ENCODE results near the gene CALHM2. TPM values are rescaled to one million over a fixed set of nuclear protein-coding genes. Genes with fewer than 3 reads are reported as not detected.

Gene CALHM2
- total RNA-seq, 1 experiment from 2014 or later, result not detected

DNA sequence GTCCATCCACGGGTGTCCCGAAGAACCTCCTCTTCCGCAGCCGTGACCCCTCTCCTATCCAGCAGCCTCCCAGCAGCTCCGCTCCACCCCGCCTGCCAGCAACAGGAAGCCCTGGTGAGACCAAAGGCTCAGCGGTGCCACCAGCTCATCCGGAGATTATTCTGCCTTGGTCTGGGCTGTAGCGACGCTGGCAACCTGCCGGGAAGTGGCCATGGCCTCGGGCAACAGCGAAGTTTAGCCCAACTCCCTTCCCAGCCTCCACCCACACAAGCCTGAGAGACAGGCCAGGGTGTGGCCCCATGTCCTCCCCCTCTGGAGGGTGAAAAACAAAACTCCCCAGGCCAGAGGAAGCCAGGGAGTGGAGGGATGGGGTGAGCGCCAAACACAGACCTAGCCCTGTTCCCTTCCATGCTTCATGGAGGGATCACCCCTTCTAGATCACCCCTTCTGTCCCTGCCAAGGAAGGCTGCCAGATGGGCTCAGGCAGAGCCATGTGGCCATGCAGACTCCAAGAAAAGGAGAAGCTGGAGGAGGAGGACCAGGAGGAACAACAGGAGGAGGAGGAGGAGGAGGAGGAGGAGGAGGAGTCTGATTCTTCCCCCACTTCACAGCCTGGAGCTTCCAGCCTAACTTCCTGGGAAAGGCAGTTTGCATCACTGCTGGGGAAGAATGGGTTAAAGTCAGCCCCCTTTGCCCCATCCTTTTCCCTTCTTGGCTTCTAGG lies 918 bp downstream of the CALHM2 start:
- 0 out of 2 replicates have a peak, but pooled peaks cover under 1% of the 10 kb centered on the region for H3K36me3 ChIP-seq (ENCODE audit: insufficient read depth, low read length)
- H3K9me3 ChIP-seq (ENCODE audit: low read length), result no peaks in the 10 kb centered on the region
- H3K4me1 ChIP-seq (ENCODE audit: low read length), result no peaks in the 10 kb centered on the region
- no peak overlapping the region for H3K27ac ChIP-seq (ENCODE audit: low read length)
- H3K79me2 ChIP-seq (ENCODE audit: low read length), result no peaks in the 10 kb centered on the region
- H3K4me3 ChIP-seq (ENCODE audit: low read length), result no peak overlapping the region
- H3K9ac ChIP-seq (ENCODE audit: low read length), result no peak overlapping the region
- no peaks in the 10 kb centered on the region for H3K27me3 ChIP-seq (ENCODE audit: low read length)
- H3K9me2 ChIP-seq (replicated peaks; ENCODE audit: insufficient read depth, low read length), result no peaks in the 10 kb centered on the region
- no peaks in the 10 kb centered on the region for H4K20me1 ChIP-seq (ENCODE audit: insufficient read depth, low read depth, low read length)
- H3K4me2 ChIP-seq (ENCODE audit: low read depth, low read length, poor library complexity, severe bottlenecking), result no peak overlapping the region
- no peak overlapping the region for H2AFZ ChIP-seq (ENCODE audit: low read length)
- DNase-seq, result no peak

DNA sequence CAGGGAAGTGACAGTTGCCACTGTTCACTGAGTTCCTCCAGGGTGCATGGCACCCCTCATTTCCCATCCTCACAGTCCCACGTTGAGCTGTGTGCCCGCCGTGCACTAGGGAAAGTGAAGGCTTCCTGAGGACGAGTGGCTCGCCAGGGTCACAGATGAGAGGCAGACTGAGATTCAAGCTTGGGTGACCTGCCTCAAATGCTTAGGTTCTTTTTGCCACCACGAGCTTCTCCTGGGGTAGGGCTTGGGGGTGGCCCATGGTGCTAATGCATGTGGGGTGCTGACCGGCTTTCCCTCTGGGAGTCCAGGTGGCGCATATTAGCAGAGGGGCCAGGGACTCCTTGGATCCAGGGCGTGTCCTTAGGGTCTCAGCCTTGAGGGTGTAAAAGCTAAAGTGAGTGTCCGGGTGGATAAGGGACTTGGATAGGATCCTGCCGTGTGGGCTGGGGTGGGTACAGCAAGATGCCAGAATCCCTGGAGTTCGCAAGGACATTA lies 1.9 kb downstream of the CALHM2 start:
- no peaks in the 10 kb centered on the region for H3K9me3 ChIP-seq (ENCODE audit: low read length)
- no peaks in the 10 kb centered on the region for H3K79me2 ChIP-seq (ENCODE audit: low read length)
- no peaks in the 10 kb centered on the region for H4K20me1 ChIP-seq (ENCODE audit: insufficient read depth, low read depth, low read length)
- no peak overlapping the region for H2AFZ ChIP-seq (ENCODE audit: low read length)
- DNase-seq, result no peak
- H3K4me2 ChIP-seq (ENCODE audit: low read depth, low read length, poor library complexity, severe bottlenecking), result no peak overlapping the region
- H3K4me3 ChIP-seq (ENCODE audit: low read length), result no peak overlapping the region
- no peaks in the 10 kb centered on the region for H3K27me3 ChIP-seq (ENCODE audit: low read length)
- no peaks in the 10 kb centered on the region for H3K9me2 ChIP-seq (replicated peaks; ENCODE audit: insufficient read depth, low read length)
- H3K9ac ChIP-seq (ENCODE audit: low read length), result no peak overlapping the region
- H3K27ac ChIP-seq (ENCODE audit: low read length), result no peak overlapping the region
- H3K36me3 ChIP-seq (ENCODE audit: insufficient read depth, low read length), result peaks cover 7% of the 10 kb centered on the region
- no peaks in the 10 kb centered on the region for H3K4me1 ChIP-seq (ENCODE audit: low read length)

DNA sequence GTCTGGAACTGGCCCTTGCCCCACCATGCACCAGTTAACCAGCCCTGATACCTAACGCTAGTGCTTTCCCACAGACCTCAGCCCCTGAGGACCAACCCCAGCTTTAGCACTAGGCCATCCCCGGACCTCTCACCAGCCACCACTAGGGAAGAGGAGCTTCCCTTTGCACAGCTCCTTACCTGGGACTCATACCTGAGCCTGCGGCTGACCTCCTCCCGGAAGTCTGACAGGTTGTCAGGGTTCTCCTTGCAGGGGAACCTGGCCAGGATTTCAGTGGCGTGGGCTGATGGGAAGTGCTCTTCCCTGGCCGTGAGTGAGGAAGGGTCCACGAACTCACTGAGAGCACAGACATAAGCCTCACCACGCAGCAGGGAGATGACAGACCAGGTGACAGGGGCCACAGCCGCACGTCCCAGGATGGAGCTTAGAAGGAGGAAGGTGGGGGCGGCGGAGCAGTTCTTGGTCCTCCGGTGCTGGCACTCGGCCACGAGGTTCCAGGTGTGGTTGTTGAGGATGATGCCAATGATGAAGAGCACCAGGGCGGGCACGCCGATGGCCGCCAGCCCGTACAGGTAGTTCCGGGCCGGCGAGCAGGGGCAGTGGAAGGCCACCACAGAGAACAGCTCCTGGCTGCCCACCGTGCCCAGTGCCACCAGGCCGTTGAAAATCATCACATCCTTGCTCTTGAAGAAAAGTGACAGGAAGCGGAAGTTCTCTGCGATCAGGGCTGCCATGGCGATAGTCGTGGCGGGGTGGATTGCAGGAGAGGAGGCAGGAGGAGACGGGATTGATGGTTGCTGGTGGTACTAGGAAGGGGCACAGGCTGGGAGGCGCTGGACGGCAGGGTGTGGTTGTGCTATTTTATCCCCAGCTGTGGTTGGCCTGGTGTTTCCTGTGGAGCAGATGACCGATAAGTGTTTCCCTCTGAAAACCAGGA lies 2.7 kb downstream of the CALHM2 start:
- Histone ChIP-seq H3K27me3 (ENCODE audit: low read length) (no peaks in the 10 kb centered on the region), H4K20me1 (ENCODE audit: insufficient read depth, low read depth, low read length) (no peaks in the 10 kb centered on the region), H3K4me1 (ENCODE audit: low read length) (no peaks in the 10 kb centered on the region), H3K4me2 (ENCODE audit: low read depth, low read length, poor library complexity, severe bottlenecking) (no peak overlapping the region), H3K9ac (ENCODE audit: low read length) (no peak overlapping the region), H3K36me3 (ENCODE audit: insufficient read depth, low read length) (peaks cover 13% of the 10 kb centered on the region), H2AFZ (ENCODE audit: low read length) (no peak overlapping the region), H3K9me3 (ENCODE audit: low read length) (no peaks in the 10 kb centered on the region), H3K4me3 (ENCODE audit: low read length) (no peak overlapping the region), H3K27ac (ENCODE audit: low read length) (no peak overlapping the region), H3K9me2 (replicated peaks; ENCODE audit: insufficient read depth, low read length) (no peaks in the 10 kb centered on the region), H3K79me2 (ENCODE audit: low read length) (no peaks in the 10 kb centered on the region)
- no peak for DNase-seq

DNA sequence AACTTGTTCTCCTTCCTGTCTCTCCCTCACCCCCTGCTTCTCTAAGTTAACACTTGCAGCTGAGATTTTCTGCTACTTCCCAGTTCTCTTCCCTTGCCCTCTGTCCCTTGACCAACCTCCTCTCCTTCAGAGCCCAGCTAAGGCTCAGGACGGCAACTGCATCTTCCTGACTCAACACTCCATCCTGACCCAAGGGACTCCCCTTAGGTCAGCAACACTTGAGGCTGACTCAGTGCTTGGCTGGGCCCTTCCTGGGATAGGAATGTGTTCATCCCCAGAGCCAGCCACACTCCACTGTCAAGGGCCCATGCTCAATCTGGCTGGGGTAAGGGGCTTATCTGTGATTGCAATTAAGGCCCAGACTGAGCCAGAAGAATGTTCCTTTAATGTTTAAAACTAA lies 3.4 kb downstream of the CALHM2 start:
- H3K79me2 ChIP-seq (ENCODE audit: low read length), result no peaks in the 10 kb centered on the region
- no peak overlapping the region for H2AFZ ChIP-seq (ENCODE audit: low read length)
- no peak for DNase-seq
- H3K4me3 ChIP-seq (ENCODE audit: low read length), result no peak overlapping the region
- no peaks in the 10 kb centered on the region for H3K4me1 ChIP-seq (ENCODE audit: low read length)
- no peaks in the 10 kb centered on the region for H3K9me2 ChIP-seq (replicated peaks; ENCODE audit: insufficient read depth, low read length)
- no peaks in the 10 kb centered on the region for H4K20me1 ChIP-seq (ENCODE audit: insufficient read depth, low read depth, low read length)
- peaks cover 16% of the 10 kb centered on the region for H3K36me3 ChIP-seq (ENCODE audit: insufficient read depth, low read length)
- no peak overlapping the region for H3K27ac ChIP-seq (ENCODE audit: low read length)
- no peak overlapping the region for H3K4me2 ChIP-seq (ENCODE audit: low read depth, low read length, poor library complexity, severe bottlenecking)
- no peaks in the 10 kb centered on the region for H3K9me3 ChIP-seq (ENCODE audit: low read length)
- no peak overlapping the region for H3K9ac ChIP-seq (ENCODE audit: low read length)
- H3K27me3 ChIP-seq (ENCODE audit: low read length), result no peaks in the 10 kb centered on the region

DNA sequence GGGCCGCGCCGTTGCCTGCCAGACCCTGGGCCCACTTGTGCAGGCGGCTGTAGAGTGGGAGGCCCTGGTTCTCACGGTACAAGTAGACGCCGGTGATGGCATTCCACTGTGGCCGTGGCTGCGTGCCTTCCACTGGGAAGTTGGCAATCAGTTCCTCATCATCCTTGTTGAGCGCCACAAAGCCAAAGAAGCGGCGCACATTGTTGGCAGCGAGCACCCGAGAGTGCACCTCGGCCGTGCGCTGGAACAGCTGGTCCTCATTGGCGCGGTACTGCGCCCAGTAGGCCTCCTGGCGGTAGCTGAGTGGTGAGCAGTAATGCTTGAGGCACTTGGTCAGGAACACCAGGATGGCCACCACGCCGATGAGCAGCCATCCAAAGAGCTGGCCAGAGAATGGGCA lies 5.0 kb downstream of the CALHM2 start:
- no peak for DNase-seq
- H3K4me3 ChIP-seq (ENCODE audit: low read length), result no peak overlapping the region
- H2AFZ ChIP-seq (ENCODE audit: low read length), result no peak overlapping the region
- H3K9me2 ChIP-seq (replicated peaks; ENCODE audit: insufficient read depth, low read length), result no peaks in the 10 kb centered on the region
- H3K27me3 ChIP-seq (ENCODE audit: low read length), result no peaks in the 10 kb centered on the region
- no peaks in the 10 kb centered on the region for H3K79me2 ChIP-seq (ENCODE audit: low read length)
- H3K9ac ChIP-seq (ENCODE audit: low read length), result no peak overlapping the region
- H4K20me1 ChIP-seq (ENCODE audit: insufficient read depth, low read depth, low read length), result no peaks in the 10 kb centered on the region
- H3K9me3 ChIP-seq (ENCODE audit: low read length), result no peaks in the 10 kb centered on the region
- no peak overlapping the region for H3K4me2 ChIP-seq (ENCODE audit: low read depth, low read length, poor library complexity, severe bottlenecking)
- no peaks in the 10 kb centered on the region for H3K4me1 ChIP-seq (ENCODE audit: low read length)
- H3K27ac ChIP-seq (ENCODE audit: low read length), result no peak overlapping the region
- peaks cover 18% of the 10 kb centered on the region for H3K36me3 ChIP-seq (ENCODE audit: insufficient read depth, low read length)

DNA sequence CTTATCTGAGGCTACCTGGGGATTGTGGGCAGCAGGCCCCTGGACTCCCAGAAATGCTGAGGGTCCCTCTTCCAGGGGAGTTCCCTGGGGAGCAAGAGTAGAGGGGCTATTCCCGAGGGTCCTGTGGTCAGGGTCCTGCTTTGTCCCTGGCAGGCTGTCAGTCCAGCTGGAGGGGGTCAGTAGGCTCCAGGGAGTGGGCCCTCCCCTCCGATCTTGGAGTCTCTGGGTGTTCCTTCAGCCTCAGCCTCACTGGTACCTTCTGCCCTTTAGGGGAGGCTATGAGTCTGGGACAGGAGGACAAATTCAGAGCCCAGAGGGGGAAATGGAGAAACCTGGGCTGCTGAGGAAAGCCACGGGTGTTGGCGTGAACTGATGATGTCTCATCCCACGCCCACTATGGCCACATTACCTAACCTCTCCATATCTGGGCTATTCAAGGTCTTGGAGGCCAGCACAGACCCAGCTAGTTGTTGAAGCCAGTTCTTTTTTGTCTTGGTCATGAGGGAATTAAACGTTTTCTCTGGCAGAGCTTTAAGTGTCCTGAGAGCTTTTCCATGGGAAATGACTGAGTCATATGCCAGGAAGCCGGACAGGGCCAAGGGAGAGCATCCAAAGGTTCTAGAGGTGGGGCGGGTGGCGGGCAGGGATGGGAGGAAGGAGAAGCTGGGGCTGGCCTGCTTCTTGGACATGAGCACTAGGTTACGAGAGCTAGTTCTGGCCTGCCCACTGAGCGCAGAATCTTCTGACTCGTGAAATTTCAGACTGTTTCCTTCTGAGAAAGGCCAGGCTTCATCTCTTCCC lies 6.2 kb downstream of the CALHM2 start:
- no peaks in the 10 kb centered on the region for H4K20me1 ChIP-seq (ENCODE audit: insufficient read depth, low read depth, low read length)
- H3K4me1 ChIP-seq (ENCODE audit: low read length), result no peaks in the 10 kb centered on the region
- no peak overlapping the region for H3K4me2 ChIP-seq (ENCODE audit: low read depth, low read length, poor library complexity, severe bottlenecking)
- no peaks in the 10 kb centered on the region for H3K9me2 ChIP-seq (replicated peaks; ENCODE audit: insufficient read depth, low read length)
- H2AFZ ChIP-seq (ENCODE audit: low read length), result no peak overlapping the region
- no peak for DNase-seq
- no peak overlapping the region for H3K4me3 ChIP-seq (ENCODE audit: low read length)
- no peaks in the 10 kb centered on the region for H3K9me3 ChIP-seq (ENCODE audit: low read length)
- H3K27ac ChIP-seq (ENCODE audit: low read length), result no peak overlapping the region
- H3K27me3 ChIP-seq (ENCODE audit: low read length), result no peaks in the 10 kb centered on the region
- H3K36me3 ChIP-seq (ENCODE audit: insufficient read depth, low read length), result peaks cover 24% of the 10 kb centered on the region
- H3K9ac ChIP-seq (ENCODE audit: low read length), result no peak overlapping the region
- H3K79me2 ChIP-seq (ENCODE audit: low read length), result no peaks in the 10 kb centered on the region

DNA sequence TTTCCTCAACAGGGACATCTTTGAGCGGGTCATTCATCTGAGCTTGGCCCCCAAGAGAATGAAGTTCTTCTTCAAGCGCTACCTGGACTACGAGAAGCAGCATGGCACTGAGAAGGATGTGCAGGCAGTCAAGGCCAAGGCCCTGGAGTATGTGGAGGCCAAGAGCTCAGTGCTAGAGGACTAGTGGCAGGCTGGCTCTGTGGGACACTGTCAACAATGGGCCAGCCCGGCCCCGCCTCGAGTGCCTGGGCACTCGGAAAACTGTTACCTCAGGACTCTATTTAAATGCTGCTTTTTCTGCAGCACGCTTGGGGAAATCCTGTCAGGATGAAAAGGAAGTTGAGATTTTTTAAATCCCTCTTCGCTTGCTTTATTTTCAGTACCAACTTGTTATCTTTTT lies 6.8 kb downstream of the CALHM2 start:
- Histone ChIP-seq H2AFZ (ENCODE audit: low read length) (no peak overlapping the region), H3K79me2 (ENCODE audit: low read length) (no peaks in the 10 kb centered on the region), H3K9me2 (replicated peaks; ENCODE audit: insufficient read depth, low read length) (no peaks in the 10 kb centered on the region), H3K4me2 (ENCODE audit: low read depth, low read length, poor library complexity, severe bottlenecking) (no peak overlapping the region), H3K4me3 (ENCODE audit: low read length) (no peak overlapping the region), H4K20me1 (ENCODE audit: insufficient read depth, low read depth, low read length) (no peaks in the 10 kb centered on the region), H3K36me3 (ENCODE audit: insufficient read depth, low read length) (peaks cover 27% of the 10 kb centered on the region), H3K27me3 (ENCODE audit: low read length) (no peaks in the 10 kb centered on the region), H3K9ac (ENCODE audit: low read length) (no peak overlapping the region), H3K4me1 (ENCODE audit: low read length) (no peaks in the 10 kb centered on the region), H3K27ac (ENCODE audit: low read length) (no peak overlapping the region), H3K9me3 (ENCODE audit: low read length) (no peaks in the 10 kb centered on the region)
- no peak for DNase-seq

DNA sequence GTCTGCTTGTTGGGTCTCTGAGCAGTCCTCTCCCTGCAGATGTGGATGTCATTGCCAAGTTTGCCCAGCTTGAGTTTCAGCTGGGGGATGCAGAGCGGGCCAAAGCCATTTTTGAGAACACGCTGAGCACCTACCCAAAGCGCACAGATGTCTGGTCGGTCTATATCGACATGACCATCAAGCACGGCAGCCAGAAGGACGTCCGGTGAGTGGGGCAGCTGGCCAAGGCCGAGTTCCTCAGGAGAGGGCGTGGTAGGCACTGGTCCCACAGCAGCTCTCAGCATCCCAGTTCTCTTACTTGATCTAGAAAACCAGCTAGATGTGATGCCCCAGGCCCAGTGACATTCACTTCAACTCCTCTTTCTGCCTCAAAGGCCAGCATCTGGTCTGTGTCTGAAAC lies 7.7 kb downstream of the CALHM2 start:
- Histone ChIP-seq H3K9me3 (ENCODE audit: low read length) (no peaks in the 10 kb centered on the region), H4K20me1 (ENCODE audit: insufficient read depth, low read depth, low read length) (no peaks in the 10 kb centered on the region), H3K9ac (ENCODE audit: low read length) (no peak overlapping the region), H3K27ac (ENCODE audit: low read length) (no peak overlapping the region), H3K36me3 (ENCODE audit: insufficient read depth, low read length) (peaks cover 27% of the 10 kb centered on the region), H3K4me2 (ENCODE audit: low read depth, low read length, poor library complexity, severe bottlenecking) (no peak overlapping the region), H3K4me3 (ENCODE audit: low read length) (no peak overlapping the region), H2AFZ (ENCODE audit: low read length) (no peak overlapping the region), H3K4me1 (ENCODE audit: low read length) (no peaks in the 10 kb centered on the region), H3K27me3 (ENCODE audit: low read length) (no peaks in the 10 kb centered on the region), H3K9me2 (replicated peaks; ENCODE audit: insufficient read depth, low read length) (no peaks in the 10 kb centered on the region), H3K79me2 (ENCODE audit: low read length) (no peaks in the 10 kb centered on the region)
- no peak for DNase-seq

Measured in Karpas-422 (cell line).